NB4 (cell line): Measurements from ENCODE around the gene MAD1L1.

Source experiments
- CTCF ChIP-seq: IDR thresholded peaks from one replicate; pipeline ENCODE4 v1.5.1; 2012; ENCODE audit warnings: low read depth, low read length
- MYC ChIP-seq: IDR thresholded peaks from 2 replicates; pipeline ENCODE4 v1.6.1; 2011; ENCODE audit warnings: low read depth, low read length
- POLR2A ChIP-seq: IDR thresholded peaks from 2 replicates; pipeline ENCODE4 v1.6.1; 2011; ENCODE audit warnings: mild to moderate bottlenecking; ENCODE audit not compliant: insufficient read length; ENCODE audit errors: extremely low read depth
- TF ChIP-seq, protein P1 (sequence below): IDR thresholded peaks from 2 replicates; pipeline ENCODE4 v1.6.1; 2011; ENCODE audit warnings: low read depth, low read length

DNA sequence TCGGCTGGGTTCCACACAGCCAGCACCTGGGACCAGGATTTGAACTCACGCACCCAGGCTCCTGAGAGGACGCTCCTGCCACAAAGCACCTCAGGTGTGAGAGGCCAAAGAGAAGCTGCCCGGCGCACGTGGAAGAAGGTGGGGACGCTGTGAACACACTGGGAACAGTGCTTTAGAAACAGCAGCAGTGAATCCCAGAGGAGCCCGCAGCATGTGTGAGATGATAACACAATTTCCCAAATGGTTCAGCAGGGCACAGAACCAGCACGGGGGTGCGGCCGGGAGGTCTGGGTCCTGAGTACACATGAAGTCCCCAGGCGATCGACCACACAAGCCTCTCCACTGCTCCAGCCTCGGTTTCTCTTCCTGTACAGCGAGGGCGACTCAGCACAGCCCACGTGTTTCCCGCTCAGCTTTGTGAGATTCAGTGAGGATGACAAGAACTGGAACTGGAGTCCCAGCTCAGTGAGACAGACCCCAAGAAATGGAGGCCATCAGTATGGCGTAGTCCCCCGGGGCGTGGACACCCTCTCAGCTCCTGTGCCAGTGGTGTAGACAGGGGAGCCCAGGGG, 188.3 kb downstream of the MAD1L1 start:
- TF ChIP-seq POLR2A (no peak), CTCF (no peak), MYC (no peak)
- TF ChIP-seq, protein P1, sequence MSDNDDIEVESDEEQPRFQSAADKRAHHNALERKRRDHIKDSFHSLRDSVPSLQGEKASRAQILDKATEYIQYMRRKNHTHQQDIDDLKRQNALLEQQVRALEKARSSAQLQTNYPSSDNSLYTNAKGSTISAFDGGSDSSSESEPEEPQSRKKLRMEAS = no peak
